Activated naive CD8-positive, alpha-beta T cell treated with anti-CD3 and anti-CD28 coated beads for 36 hours (primary cell): ENCODE results near the gene FAM210B. TPM values are rescaled to one million over a fixed set of nuclear protein-coding genes. Genes with fewer than 3 reads are reported as not detected.
"Not testable (repeated sequence)": the region's sequence is repeated elsewhere in the genome, so short reads cannot be mapped to it uniquely, and the experiment has no call there.

Source experiments
- DNase-seq: peaks from one replicate; pipeline ENCODE4 v3.0.0; 2021
- H3K27ac Mint-ChIP-seq: one replicate; pipeline ENCODE4 v1.8.0; 2022; ENCODE audit warnings: mild to moderate bottlenecking, moderate library complexity, mixed read lengths
- H3K27me3 Mint-ChIP-seq: one replicate; pipeline ENCODE4 v1.8.0; 2022; ENCODE audit warnings: mild to moderate bottlenecking, mixed read lengths
- H3K36me3 Mint-ChIP-seq: one replicate; pipeline ENCODE4 v1.8.0; 2021; ENCODE audit warnings: mild to moderate bottlenecking, mixed read lengths
- H3K4me1 Mint-ChIP-seq: one replicate; pipeline ENCODE4 v1.8.0; 2021; ENCODE audit warnings: mixed read lengths
- H3K4me3 Mint-ChIP-seq: one replicate; pipeline ENCODE4 v1.8.0; 2022; ENCODE audit warnings: mild to moderate bottlenecking, moderate library complexity, mixed read lengths
- H3K9me3 Mint-ChIP-seq: one replicate; pipeline ENCODE4 v1.8.0; 2022; ENCODE audit warnings: mixed read lengths
- total RNA-seq, 2 experiments: library from RNA; stranded (reverse); gene quantifications; one replicate each; pipeline ENCODE4 v1.2.3, GENCODE V29; 2021

The FAM210B gene
- total RNA-seq, 2 experiments from 2014 or later: 5.0 to 5.2 TPM

DNA sequence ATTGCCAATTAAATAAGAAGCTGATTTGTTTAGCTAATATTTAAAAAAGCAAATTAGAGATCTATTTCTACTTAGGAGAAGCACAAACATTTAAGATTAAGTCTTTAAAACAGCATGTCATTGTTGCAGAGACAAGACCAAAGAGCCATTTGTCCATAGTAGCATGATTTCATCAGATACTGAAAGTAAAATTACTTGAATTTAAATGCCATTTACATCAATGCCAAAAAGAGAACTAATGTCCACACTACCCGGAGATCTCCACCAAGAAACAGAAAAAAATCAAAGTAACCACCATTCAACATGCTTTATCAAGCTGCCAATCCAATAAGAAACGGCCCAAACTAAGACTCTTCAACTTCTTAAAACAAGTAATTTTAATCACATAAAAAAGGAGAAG is 17.6 kb downstream of the FAM210B start:
- Mint-ChIP-seq H3K27ac (no peak overlapping the region), H3K36me3 (peaks cover 57% of the 10 kb centered on the region), H3K27me3 (no peaks in the 10 kb centered on the region), H3K4me1 (peaks cover 12% of the 10 kb centered on the region), H3K9me3 (no peaks in the 10 kb centered on the region), H3K4me3 (no peak overlapping the region)
- no peak for DNase-seq

DNA sequence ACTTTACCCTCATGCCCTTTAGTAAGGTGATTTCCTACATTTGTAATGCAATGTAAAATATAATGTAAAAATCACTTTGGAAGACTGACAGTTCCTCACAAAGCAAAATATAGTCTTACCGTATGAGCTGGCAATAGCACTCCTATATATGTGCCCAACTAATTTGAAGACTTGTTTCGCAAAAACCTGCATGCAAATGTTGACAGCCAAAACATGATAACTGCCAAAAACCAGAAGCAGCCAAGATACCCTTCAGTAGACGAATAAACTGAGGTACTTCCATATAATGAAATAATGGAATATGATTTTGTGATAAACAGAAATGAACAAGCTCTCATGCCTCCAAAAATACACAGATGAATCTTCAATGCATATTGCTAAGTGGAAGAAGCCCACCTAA is 19.6 kb downstream of the FAM210B start:
- Mint-ChIP-seq H3K27me3 (no peaks in the 10 kb centered on the region), H3K36me3 (peaks cover 60% of the 10 kb centered on the region), H3K4me3 (no peak overlapping the region), H3K9me3 (no peaks in the 10 kb centered on the region), H3K4me1 (peaks cover 19% of the 10 kb centered on the region), H3K27ac (no peak overlapping the region)
- DNase-seq: no peak

DNA sequence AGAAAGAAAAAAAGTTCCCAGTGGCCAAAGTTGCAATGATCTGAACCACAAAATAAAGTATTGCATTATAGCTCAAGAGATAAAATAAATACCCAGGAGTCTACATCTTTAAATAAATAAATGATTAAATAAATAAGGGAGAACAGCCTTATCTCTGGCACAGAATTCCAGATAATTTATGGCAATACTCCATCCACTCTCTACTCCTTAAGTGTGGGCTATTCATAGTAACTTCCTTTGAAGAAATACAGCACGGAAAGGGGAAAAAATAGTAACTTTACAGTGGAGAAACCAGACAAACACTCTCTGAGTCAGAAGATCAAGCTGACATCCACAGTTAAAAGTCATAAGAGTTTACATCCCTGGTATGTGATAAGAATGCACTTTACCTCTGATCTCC is 21.6 kb downstream of the FAM210B start:
- no peak for DNase-seq
- Mint-ChIP-seq H3K4me1 (peaks cover 18% of the 10 kb centered on the region), H3K9me3 (no peaks in the 10 kb centered on the region), H3K4me3 (no peak overlapping the region), H3K27me3 (no peaks in the 10 kb centered on the region), H3K27ac (no peak overlapping the region), H3K36me3 (peaks cover 63% of the 10 kb centered on the region)

DNA sequence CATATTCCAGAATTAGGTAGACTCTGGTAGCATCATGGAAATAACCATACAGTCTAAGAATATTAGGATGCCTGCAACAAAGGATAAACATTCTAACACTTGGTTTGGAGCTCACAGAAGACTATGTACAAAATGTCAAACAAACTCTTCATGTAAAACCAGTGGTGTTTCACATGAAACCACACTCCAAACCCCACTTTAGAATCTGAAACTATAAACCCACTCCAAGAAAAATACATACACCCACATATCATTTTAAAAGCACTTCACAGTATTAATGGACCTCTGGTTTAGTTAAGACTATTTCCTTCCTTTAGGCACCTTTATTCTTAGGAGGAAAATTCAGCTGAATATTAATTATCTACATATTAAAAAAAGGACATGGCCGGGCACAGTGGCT is 22.7 kb downstream of the FAM210B start:
- H3K27me3 Mint-ChIP-seq: no peaks in the 10 kb centered on the region

DNA sequence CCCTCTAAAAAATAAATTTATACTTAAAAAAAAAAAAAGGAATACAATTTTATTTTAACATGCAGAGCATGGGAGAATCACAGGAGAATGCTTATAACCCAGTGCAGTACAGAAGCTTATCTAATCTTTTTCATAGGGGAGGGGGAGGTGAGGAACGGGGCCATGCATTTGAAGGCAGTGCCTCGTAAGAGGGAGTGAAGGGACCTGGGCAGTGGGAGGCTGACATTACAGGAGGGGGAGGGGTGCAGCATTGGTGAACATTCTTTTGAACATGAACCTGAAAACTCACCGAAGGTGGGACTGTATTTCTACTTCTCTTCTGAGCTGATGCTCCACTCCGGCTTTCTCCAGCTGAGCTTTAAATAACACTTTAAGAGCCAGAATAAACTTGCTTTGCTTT is 23.9 kb downstream of the FAM210B start:
- DNase-seq: no peak
- peaks cover 56% of the 10 kb centered on the region for H3K36me3 Mint-ChIP-seq
- H3K27ac Mint-ChIP-seq: no peak overlapping the region
- H3K9me3 Mint-ChIP-seq: no peaks in the 10 kb centered on the region
- peaks cover 18% of the 10 kb centered on the region for H3K4me1 Mint-ChIP-seq
- H3K27me3 Mint-ChIP-seq: no peaks in the 10 kb centered on the region
- no peak overlapping the region for H3K4me3 Mint-ChIP-seq

More for the DNA sequence above, 22.7 kb downstream of the FAM210B start:
- no peak overlapping the region for H3K27ac Mint-ChIP-seq
- no peaks in the 10 kb centered on the region for H3K9me3 Mint-ChIP-seq
- H3K4me1 Mint-ChIP-seq: peaks cover 18% of the 10 kb centered on the region
- H3K36me3 Mint-ChIP-seq: peaks cover 61% of the 10 kb centered on the region
- no peak for DNase-seq
- H3K4me3 Mint-ChIP-seq: no peak overlapping the region

DNA sequence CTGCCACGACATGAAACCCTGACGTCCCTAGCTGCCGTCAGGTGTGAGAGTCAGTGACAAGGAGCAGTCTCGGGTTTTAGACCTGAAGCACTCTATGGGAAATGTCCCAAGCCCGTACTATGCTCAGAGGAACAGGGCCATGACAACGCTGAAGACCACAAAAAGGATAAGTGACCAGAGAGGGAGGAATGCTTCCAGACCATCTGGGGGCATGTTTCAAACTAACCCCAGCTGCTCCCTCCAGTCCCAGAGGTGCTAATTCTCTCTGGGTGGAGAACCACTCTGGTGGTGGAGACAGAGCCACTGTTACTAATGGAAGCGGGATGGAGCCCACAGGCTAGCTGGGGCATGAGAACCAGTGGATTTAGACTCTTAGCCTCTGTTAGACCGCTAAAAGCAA is 24.6 kb downstream of the FAM210B start:
- H3K27me3 Mint-ChIP-seq: no peaks in the 10 kb centered on the region
- peaks cover 18% of the 10 kb centered on the region for H3K4me1 Mint-ChIP-seq
- no peak overlapping the region for H3K4me3 Mint-ChIP-seq
- no peak for DNase-seq
- H3K27ac Mint-ChIP-seq: no peak overlapping the region
- no peaks in the 10 kb centered on the region for H3K9me3 Mint-ChIP-seq
- peaks cover 50% of the 10 kb centered on the region for H3K36me3 Mint-ChIP-seq

DNA sequence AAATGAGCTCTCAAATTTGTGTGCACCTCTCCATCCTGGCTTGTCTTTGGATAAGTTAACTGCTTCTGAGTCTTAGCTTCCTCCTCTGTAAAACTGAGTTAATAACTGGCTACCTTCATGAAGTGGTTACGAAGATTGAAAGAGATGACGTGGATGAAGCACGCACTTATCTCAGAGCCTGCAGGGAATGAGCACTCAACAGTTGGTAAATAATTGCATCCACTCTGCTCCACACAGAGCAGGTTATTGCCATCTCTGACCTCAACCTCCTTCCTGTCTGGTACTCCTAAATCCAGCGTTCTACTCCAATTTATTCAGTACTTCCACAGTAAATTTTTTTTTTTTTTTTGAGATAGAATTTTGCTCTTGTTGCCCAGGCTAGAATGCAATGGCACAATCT is 26.4 kb downstream of the FAM210B start:
- DNase-seq: no peak
- Mint-ChIP-seq H3K4me1 (peaks cover 18% of the 10 kb centered on the region), H3K9me3 (no peaks in the 10 kb centered on the region), H3K36me3 (peaks cover 49% of the 10 kb centered on the region), H3K27ac (no peak overlapping the region), H3K4me3 (no peak overlapping the region), H3K27me3 (no peaks in the 10 kb centered on the region)

DNA sequence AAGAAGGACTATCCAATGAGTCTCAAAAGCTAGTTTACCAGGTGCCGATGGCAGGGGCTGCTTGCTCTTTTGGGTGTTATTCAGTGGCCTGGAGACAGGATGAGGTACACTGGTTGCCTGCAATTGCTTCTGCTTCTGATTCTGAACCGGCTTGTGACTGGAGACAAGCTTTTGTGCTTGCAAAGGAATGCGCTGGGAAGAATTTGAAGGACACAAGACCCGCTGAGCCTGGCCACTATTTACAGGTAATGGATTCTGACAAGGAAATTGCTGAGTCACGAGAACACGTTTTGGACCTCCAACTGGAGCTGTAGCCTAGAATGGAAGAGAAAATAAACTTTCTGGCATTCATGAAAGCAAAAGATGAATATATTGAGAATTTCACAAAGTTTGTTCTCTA is 27.4 kb downstream of the FAM210B start:
- Mint-ChIP-seq H3K4me1 (peaks cover 15% of the 10 kb centered on the region), H3K27me3 (no peaks in the 10 kb centered on the region), H3K36me3 (peaks cover 46% of the 10 kb centered on the region), H3K4me3 (no peak overlapping the region), H3K27ac (no peak overlapping the region), H3K9me3 (no peaks in the 10 kb centered on the region)
- no peak for DNase-seq

DNA sequence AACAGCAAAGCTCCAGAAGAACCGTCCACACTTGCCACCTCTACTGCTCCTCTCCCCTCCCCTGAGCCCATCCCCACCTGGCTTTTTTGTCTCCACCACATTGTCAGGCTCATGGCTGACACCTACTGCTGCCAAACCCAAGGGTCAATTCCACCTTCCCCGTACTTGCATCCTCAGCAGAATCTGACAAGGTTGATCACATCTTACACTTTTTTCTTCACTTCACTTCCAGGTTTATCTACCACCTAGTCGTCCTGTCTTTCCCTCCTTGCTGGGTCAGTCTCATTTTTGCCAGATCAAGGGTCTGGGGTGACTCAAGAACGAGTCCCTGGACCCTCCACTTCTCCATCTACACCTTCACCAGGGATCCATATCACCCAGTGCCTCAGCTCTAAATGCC is 30.1 kb downstream of the FAM210B start:
- H3K27ac Mint-ChIP-seq: no peak overlapping the region
- H3K36me3 Mint-ChIP-seq: peaks cover 43% of the 10 kb centered on the region
- no peak overlapping the region for H3K4me3 Mint-ChIP-seq
- DNase-seq: no peak
- no peaks in the 10 kb centered on the region for H3K27me3 Mint-ChIP-seq
- no peaks in the 10 kb centered on the region for H3K9me3 Mint-ChIP-seq
- H3K4me1 Mint-ChIP-seq: peaks cover 11% of the 10 kb centered on the region

DNA sequence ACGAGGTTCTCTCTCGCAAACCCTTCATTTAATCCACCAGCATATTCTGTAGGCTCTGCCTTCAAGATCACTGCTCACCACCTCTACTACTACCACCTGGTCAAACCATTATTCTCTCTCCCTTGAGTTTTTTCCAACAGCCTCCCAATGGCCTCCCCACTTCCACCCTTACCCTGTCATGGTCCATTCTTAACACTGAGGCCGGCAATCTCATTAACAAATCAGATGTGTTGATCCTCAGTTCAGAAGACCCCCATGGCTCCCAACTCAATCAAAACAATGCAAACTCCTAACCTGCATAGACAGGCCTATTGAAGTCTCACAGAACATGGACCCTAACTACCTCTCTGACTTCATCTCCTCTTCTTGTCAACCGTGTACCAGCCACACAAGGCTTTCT is 31.0 kb downstream of the FAM210B start:
- H3K4me1 Mint-ChIP-seq: peaks cover 14% of the 10 kb centered on the region
- no peaks in the 10 kb centered on the region for H3K27me3 Mint-ChIP-seq
- no peak for DNase-seq
- H3K9me3 Mint-ChIP-seq: no peaks in the 10 kb centered on the region
- no peak overlapping the region for H3K27ac Mint-ChIP-seq
- peaks cover 45% of the 10 kb centered on the region for H3K36me3 Mint-ChIP-seq
- H3K4me3 Mint-ChIP-seq: no peak overlapping the region

DNA sequence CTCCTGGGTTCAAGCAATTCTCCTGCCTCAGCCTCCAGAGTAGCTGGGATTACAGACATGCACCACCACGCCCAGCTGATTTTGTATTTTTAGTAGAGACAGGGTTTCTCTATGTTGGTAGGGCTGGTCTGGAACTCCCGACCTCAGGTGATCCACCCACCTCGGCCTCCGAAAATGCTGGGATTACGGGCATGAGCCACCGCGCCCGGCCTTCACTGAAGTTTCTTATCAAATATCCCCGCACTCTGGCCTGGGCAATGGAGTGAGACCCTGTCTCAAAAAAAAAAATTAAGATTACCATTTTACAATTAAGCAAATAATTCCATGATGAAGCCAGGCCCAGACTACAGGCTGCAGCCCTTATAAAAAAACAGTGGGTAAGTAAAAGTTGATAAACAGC is 31.6 kb downstream of the FAM210B start:
- H3K9me3 Mint-ChIP-seq, H3K27me3 Mint-ChIP-seq, DNase-seq, H3K4me3 Mint-ChIP-seq, H3K27ac Mint-ChIP-seq: not testable (repeated sequence)
- peaks cover 19% of the 10 kb centered on the region for H3K4me1 Mint-ChIP-seq
- peaks cover 44% of the 10 kb centered on the region for H3K36me3 Mint-ChIP-seq

DNA sequence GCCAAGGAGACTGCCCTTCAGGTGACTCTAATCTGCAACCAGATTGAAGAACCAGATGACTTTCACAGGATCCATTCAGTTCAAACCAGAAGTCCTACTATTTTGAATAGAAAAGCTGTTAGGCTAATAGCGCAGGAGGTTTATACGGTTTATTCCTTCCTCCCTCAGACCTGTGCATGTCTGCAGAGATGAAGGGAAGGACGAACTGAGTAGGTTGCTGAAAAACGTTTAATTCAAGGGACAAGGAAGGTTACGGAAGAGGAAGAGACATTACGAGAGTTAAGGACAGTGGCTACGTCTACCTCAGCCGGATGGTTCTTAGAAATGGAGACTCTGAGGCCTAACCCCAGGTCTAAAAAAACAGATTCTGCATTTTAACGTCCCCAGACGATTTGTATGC is 32.3 kb downstream of the FAM210B start:
- peaks cover 21% of the 10 kb centered on the region for H3K4me1 Mint-ChIP-seq
- no peak overlapping the region for H3K27ac Mint-ChIP-seq
- no peaks in the 10 kb centered on the region for H3K9me3 Mint-ChIP-seq
- H3K27me3 Mint-ChIP-seq: no peaks in the 10 kb centered on the region
- DNase-seq: no peak
- H3K36me3 Mint-ChIP-seq: peaks cover 41% of the 10 kb centered on the region
- no peak overlapping the region for H3K4me3 Mint-ChIP-seq

DNA sequence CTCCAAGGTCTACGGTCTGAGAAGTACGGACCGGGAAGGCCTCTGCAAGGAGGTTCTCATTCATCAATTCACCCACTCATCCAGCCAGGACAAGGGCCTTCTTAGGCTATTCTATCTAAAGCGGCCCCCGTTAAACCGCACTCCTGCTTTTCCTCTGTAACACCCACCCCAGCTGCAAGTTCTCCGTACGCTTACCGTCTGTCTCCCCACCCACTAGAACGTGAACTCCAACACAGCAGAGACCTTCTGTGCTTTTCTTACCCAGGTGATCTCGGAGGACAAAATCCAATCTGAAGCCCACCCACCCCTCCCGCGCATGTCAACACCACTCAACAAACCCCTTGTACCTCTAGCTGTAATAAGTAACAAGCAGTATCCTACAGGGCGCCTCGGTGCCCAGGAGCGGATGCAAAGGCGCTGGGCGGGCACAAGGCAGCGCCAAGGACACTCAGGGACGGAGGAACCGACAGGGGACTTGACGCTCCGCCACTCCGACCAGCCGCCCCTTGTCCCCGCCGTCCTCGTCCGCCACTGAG is 32.9 kb downstream of the FAM210B start:
- no peak overlapping the region for H3K4me3 Mint-ChIP-seq
- H3K36me3 Mint-ChIP-seq: peaks cover 39% of the 10 kb centered on the region
- H3K9me3 Mint-ChIP-seq: no peaks in the 10 kb centered on the region

DNA sequence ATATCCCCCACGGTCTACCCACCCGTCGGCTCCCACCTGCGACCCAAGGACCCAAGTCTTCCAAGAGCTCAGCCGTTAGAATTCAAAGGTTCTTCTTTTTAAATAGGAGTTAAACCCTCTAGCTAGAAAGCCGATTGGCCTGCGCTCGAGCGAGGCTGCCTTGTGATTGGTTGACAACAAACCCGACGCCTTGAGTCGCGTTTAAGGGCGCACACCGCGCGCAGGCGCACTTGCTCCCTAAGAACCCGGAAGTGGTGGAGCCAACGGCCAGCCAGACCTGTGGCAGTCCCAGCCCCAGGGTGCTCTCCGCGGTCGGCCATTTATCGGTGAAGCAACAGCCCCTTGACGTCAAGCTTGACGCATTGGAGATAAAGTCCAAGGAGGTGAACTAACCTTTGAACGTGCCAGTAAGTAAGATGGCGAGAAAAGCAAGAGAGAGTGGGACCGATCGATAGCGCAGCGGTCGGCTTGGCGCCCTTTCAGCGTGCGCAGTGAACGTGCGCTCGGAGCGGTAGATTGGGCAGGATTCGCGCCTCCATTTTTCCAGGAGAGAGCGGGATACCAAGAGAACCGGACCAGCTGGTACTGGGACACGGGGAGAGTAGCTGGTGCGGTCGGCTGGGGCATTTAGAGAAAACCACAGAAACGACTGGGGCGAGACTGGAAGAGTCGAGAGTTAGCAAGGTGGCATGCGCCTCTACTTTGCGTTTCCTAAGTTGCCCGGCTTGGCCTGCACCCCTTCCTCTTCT is 33.5 kb downstream of the FAM210B start, which contains the start of the genes AURKA and CSTF1:
TSS of gene AURKA (minus strand) at position 84 of the 749 bp plus-strand sequence. CDS start 4,018 bp downstream, outside the sequence.
TSS of gene CSTF1 (plus strand) at position 514 of the 749 bp plus-strand sequence. CDS start 2,908 bp downstream, outside the sequence.
- Mint-ChIP-seq H3K36me3 (peaks cover 42% of the 10 kb centered on the region), H3K27ac (no peak within 1 kb of the TSS), H3K4me1 (peaks cover 21% of the 10 kb centered on the region), H3K4me3 (no peak within 1 kb of the TSS), H3K9me3 (no peaks in the 10 kb centered on the region), H3K27me3 (no peaks in the 10 kb centered on the region)
- peak; percentile 99 for DNase-seq

More for the DNA sequence above, 32.9 kb downstream of the FAM210B start:
- H3K4me1 Mint-ChIP-seq: peaks cover 21% of the 10 kb centered on the region
- no peaks in the 10 kb centered on the region for H3K27me3 Mint-ChIP-seq
- H3K27ac Mint-ChIP-seq: no peak overlapping the region
- no peak for DNase-seq

DNA sequence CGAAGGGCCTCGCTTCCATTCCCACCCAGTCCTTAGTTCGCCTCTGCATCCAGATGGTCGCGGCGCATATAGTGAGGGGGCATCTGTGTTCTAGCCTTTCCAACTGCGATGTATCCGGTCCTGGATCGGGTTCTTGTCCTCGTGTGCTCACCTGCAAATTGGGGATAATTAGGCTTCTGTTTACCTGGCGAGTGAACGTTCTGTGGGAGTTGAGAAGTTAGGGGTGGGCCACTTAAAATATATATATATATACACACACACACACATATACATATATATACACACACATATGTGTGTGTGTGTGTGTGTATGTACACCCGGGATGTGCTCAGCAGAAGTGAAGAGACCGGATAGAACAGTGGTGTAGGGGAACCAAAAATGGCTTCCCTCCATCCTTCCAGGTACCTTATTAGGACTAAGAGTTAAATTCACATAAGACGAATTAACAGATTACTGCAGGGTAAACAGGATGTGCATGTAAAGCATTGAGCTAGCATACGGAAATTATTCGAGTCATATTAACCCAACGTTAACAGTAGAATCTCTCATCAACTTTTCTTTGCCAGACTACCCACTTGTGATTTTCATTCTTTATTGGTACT is 34.2 kb downstream of the FAM210B start:
- no peaks in the 10 kb centered on the region for H3K9me3 Mint-ChIP-seq
- H3K27ac Mint-ChIP-seq: no peak overlapping the region
- H3K4me1 Mint-ChIP-seq: peaks cover 25% of the 10 kb centered on the region
- H3K27me3 Mint-ChIP-seq: no peaks in the 10 kb centered on the region
- H3K4me3 Mint-ChIP-seq: no peak overlapping the region
- no peak for DNase-seq
- peaks cover 42% of the 10 kb centered on the region for H3K36me3 Mint-ChIP-seq
